Parathyroid adenoma (tissue), 2 donors: ENCODE data around the gene PLA2G4B.

Experiments
- H2AFZ ChIP-seq: fragments of 300-600 bp; sonication (generic); one replicate; pipeline ENCODE4 v1.7.0; 2017; ENCODE audit warnings: antibody characterized with exemption, mild to moderate bottlenecking
- H3K27ac ChIP-seq: fragments of 300-600 bp; sonication (generic); one replicate; pipeline ENCODE4 v1.7.0; 2017
- H3K27me3 ChIP-seq: fragments of 300-600 bp; sonication (generic); one replicate; pipeline ENCODE4 v1.7.0; 2017; ENCODE audit warnings: low read length; ENCODE audit not compliant: control insufficient read depth, insufficient read depth
- H3K36me3 ChIP-seq: fragments of 300-600 bp; sonication (generic); one replicate; pipeline ENCODE4 v1.7.0; 2017; ENCODE audit warnings: low read length; ENCODE audit not compliant: control insufficient read depth, insufficient read depth
- H3K4me1 ChIP-seq: fragments of 300-600 bp; sonication (generic); one replicate; pipeline ENCODE4 v1.7.0; 2017; ENCODE audit warnings: control low read depth
- H3K4me2 ChIP-seq: fragments of 300-600 bp; sonication (generic); one replicate; pipeline ENCODE4 v1.7.0; 2017; ENCODE audit warnings: low read length
- H3K4me3 ChIP-seq: fragments of 300-600 bp; sonication (generic); one replicate; pipeline ENCODE4 v1.7.0; 2017; ENCODE audit warnings: low read depth, low read length
- H3K79me2 ChIP-seq: fragments of 300-600 bp; sonication (generic); one replicate; pipeline ENCODE4 v1.7.0; 2017; ENCODE audit warnings: control low read depth
- H3K9ac ChIP-seq: fragments of 300-600 bp; sonication (generic); one replicate; pipeline ENCODE4 v1.7.0; 2017; ENCODE audit warnings: mild to moderate bottlenecking
- H3K9me3 ChIP-seq: fragments of 300-600 bp; sonication (generic); one replicate; pipeline ENCODE4 v1.7.0; 2017; ENCODE audit warnings: low read length; ENCODE audit not compliant: control insufficient read depth
- CTCF ChIP-seq: fragments of 300-600 bp; sonication (generic); IDR thresholded peaks from one replicate; pipeline ENCODE4 v1.7.0; 2017; ENCODE audit warnings: antibody characterized with exemption, mild to moderate bottlenecking
- donor health status: primary hyperparathyroidism.

The PLA2G4B gene

DNA sequence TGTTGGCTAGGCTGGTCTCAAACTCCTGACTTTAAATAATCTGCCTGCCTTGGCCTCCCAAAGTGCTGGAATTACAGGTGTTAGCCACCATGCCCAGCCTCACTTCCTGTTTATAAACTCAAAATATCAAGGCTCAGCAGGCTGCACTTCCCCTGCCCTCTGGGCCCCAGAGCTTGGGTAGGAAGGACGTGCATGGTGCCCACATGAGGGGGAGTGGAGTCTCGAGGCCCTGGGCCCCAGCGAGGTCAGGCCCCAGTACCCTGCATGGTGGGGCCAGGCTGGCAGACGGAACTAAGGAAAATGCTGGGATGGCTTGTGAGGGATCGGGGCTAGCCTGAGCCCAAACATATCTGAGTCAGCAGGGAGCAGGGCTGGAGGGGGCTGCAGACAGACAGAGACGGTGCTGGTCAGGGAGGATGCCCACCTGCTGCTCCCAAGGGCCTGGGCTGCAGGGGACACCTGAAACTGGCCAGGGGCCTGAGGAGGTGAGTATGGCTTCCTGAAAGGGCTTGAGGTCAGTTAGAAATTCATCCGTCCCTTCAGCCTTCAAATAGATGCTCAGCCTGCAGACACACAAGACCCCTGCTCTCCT lies 50.1 kb downstream of the PLA2G4B start:
- Histone ChIP-seq H3K4me3 (no peak overlapping the region), H3K4me1 (no peaks in the 10 kb centered on the region), H3K36me3 (no peaks in the 10 kb centered on the region), H3K9ac (no peak overlapping the region), H2AFZ (no peak overlapping the region), H3K4me2 (no peak overlapping the region), H3K27ac (no peak overlapping the region), H3K9me3 (no peaks in the 10 kb centered on the region), H3K27me3 (no peaks in the 10 kb centered on the region), H3K79me2 (no peaks in the 10 kb centered on the region)
- TF ChIP-seq CTCF = no peak

GRCh38 chr15:41890050-41890690 lies 51.5 kb downstream of the PLA2G4B start:
- Histone ChIP-seq H3K4me3 (no peak overlapping the region), H3K36me3 (no peaks in the 10 kb centered on the region), H3K9me3 (no peaks in the 10 kb centered on the region), H3K27me3 (no peaks in the 10 kb centered on the region), H2AFZ (no peak overlapping the region), H3K27ac (no peak overlapping the region), H3K4me2 (no peak overlapping the region), H3K79me2 (no peaks in the 10 kb centered on the region), H3K9ac (no peak overlapping the region), H3K4me1 (no peaks in the 10 kb centered on the region)
- no peak for TF ChIP-seq CTCF

DNA sequence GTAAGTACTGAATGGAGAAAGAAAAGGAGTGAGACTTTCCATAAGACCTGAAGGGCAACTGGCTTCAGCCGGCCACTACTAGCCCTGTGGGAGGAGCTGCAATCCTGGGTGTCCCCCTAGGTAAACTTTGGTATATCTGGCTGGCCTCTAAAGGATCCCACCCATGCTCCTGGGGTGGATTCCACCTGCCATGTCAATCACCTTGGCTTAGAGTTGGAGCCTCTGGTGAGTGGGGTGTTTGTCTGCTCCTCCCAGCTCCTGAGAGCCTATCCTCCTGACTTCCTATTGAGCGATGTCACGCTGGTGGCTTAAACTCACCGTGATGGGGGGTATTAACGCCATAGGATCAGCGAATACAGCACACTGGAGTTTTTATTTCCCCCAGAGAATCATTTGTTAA lies 52.6 kb downstream of the PLA2G4B start:
- H3K27ac ChIP-seq = no peak overlapping the region
- H3K9me3 ChIP-seq = no peaks in the 10 kb centered on the region

GRCh38 chr15:41891946-41892345 lies 53.3 kb downstream of the PLA2G4B start:
- no peak overlapping the region for H2AFZ ChIP-seq
- no peaks in the 10 kb centered on the region for H3K4me1 ChIP-seq
- H3K4me3 ChIP-seq = no peak overlapping the region
- no peak for TF ChIP-seq CTCF
- H3K9me3 ChIP-seq = no peaks in the 10 kb centered on the region
- H3K9ac ChIP-seq = no peak overlapping the region
- no peaks in the 10 kb centered on the region for H3K27me3 ChIP-seq
- no peaks in the 10 kb centered on the region for H3K79me2 ChIP-seq
- no peaks in the 10 kb centered on the region for H3K36me3 ChIP-seq
- H3K27ac ChIP-seq = no peak overlapping the region
- H3K4me2 ChIP-seq = no peak overlapping the region

More for the DNA sequence above, 52.6 kb downstream of the PLA2G4B start:
- Histone ChIP-seq H3K4me1 (no peaks in the 10 kb centered on the region), H3K4me2 (no peak overlapping the region), H3K27me3 (no peaks in the 10 kb centered on the region), H3K79me2 (no peaks in the 10 kb centered on the region), H3K36me3 (no peaks in the 10 kb centered on the region), H3K4me3 (no peak overlapping the region), H3K9ac (no peak overlapping the region), H2AFZ (no peak overlapping the region)
- no peak for TF ChIP-seq CTCF
